Thymus (tissue), 11 donors: ENCODE data around the gene CNGA4. TPM values are rescaled to one million over a fixed set of nuclear protein-coding genes. Genes with fewer than 3 reads are reported as not detected.

Source experiments
- DNase-seq, 9 donors: peaks; one replicate each; pipeline ENCODE4 v3.0.0-alpha.2; 2013; ENCODE audit warnings: low spot score in 9 of 9, low read depth in 6 of 9, missing footprints in 1 of 9
- H3K27ac ChIP-seq, 2 donors: one replicate each; pipeline ENCODE4 v1.5.1; 2013; ENCODE audit warnings: control low read depth in 1 of 2, low read depth in 1 of 2, low read length in 1 of 2, mild to moderate bottlenecking in 1 of 2, moderate library complexity in 1 of 2
- H3K27me3 ChIP-seq, 2 donors: one replicate each; pipeline ENCODE4 v1.5.1; 2013; ENCODE audit warnings: low read length in 1 of 2; ENCODE audit not compliant: control insufficient read depth in 2 of 2, insufficient read depth in 1 of 2
- H3K36me3 ChIP-seq, 2 donors: one replicate each; pipeline ENCODE4 v1.5.1; 2013; ENCODE audit warnings: low read length in 1 of 2, mild to moderate bottlenecking in 1 of 2, moderate library complexity in 1 of 2; ENCODE audit not compliant: control insufficient read depth in 2 of 2, insufficient read depth in 2 of 2
- H3K4me1 ChIP-seq, 2 donors: one replicate each; pipeline ENCODE4 v1.5.1; 2013; ENCODE audit warnings: low read length in 2 of 2; ENCODE audit not compliant: control insufficient read depth in 2 of 2, insufficient read depth in 2 of 2
- H3K4me3 ChIP-seq, 2 donors: one replicate each; pipeline ENCODE4 v1.5.1; 2013; ENCODE audit warnings: low read length in 2 of 2, control low read depth in 1 of 2, mild to moderate bottlenecking in 1 of 2
- H3K9me3 ChIP-seq, 2 donors: one replicate each; pipeline ENCODE4 v1.5.1; 2013; ENCODE audit warnings: low read length in 1 of 2, mild to moderate bottlenecking in 1 of 2; ENCODE audit not compliant: control insufficient read depth in 2 of 2, insufficient read depth in 1 of 2
- WGBS: extraction: QIAGEN DNeasy Blood & Tissue Kit; methylation state at CpG from one replicate; pipeline ENCODE4 v1.1.7; 2013; 5-methylcytosine and 5-hydroxymethylcytosine counted together
- polyA plus RNA-seq: library from polyadenylated mRNA; stranded (reverse); fragments of 200-250 nt; gene quantifications from one replicate; pipeline ENCODE4 v1.2.3, GENCODE V29; 2013
- total RNA-seq: library from RNA; stranded (reverse); fragments of 120-200 nt; gene quantifications from one replicate; pipeline ENCODE4 v1.2.4, GENCODE V29; 2013
- donor health status: healthy.

The CNGA4 gene
- total and polyA plus RNA-seq, 2 donors: 0.05 to 0.27 TPM

- no peaks in the 10 kb centered on the region for H3K4me1 ChIP-seq
- H3K4me3 ChIP-seq: no peak overlapping the region
- no peak for DNase-seq
- H3K36me3 ChIP-seq: peaks cover 58 to 62% of the 10 kb centered on the region in 2 donors
- 98% methylated on average over 19 of the region's 19 CpGs for WGBS
- no peak overlapping the region for H3K27ac ChIP-seq
- H3K9me3 ChIP-seq: no peaks in the 10 kb centered on the region
- H3K27me3 ChIP-seq: no peaks in the 10 kb centered on the region
These were observed 21.2 kb upstream of the CNGA4 start for GRCh38 chr11:6217722-6218121.

- WGBS: 90% methylated on average over 2 of the region's 2 CpGs
- Histone ChIP-seq H3K36me3 (peaks cover 66 to 75% of the 10 kb centered on the region in 2 donors), H3K4me3 (no peak overlapping the region), H3K27ac (no peak overlapping the region), H3K27me3 (no peaks in the 10 kb centered on the region), H3K4me1 (no peaks in the 10 kb centered on the region), H3K9me3 (no peaks in the 10 kb centered on the region)
- DNase-seq: no peak
These were observed 19.5 kb upstream of the CNGA4 start for GRCh38 chr11:6219359-6219758.

- no peak overlapping the region for H3K27ac ChIP-seq
These were observed 15.0 kb upstream of the CNGA4 start for GRCh38 chr11:6223854-6224253.

GRCh38 chr11:6224421-6224820 lies 14.5 kb upstream of the CNGA4 start:
- Histone ChIP-seq H3K4me3 (no peak overlapping the region), H3K27ac (no peak overlapping the region), H3K27me3 (no peaks in the 10 kb centered on the region), H3K9me3 (no peaks in the 10 kb centered on the region), H3K36me3 (peaks cover 32 to 44% of the 10 kb centered on the region in 2 donors), H3K4me1 (no peaks in the 10 kb centered on the region)
- over 99% methylated on average over 3 of the region's 3 CpGs for WGBS
- DNase-seq: no peak

More at GRCh38 chr11:6223854-6224253, 15.0 kb upstream of the CNGA4 start:
- WGBS: 98% methylated on average over 17 of the region's 17 CpGs
- Histone ChIP-seq H3K4me3 (no peak overlapping the region), H3K27me3 (no peaks in the 10 kb centered on the region), H3K36me3 (peaks cover 34 to 48% of the 10 kb centered on the region in 2 donors), H3K4me1 (no peaks in the 10 kb centered on the region), H3K9me3 (no peaks in the 10 kb centered on the region)
- no peak for DNase-seq

- no peaks in the 10 kb centered on the region for H3K9me3 ChIP-seq
- H3K4me3 ChIP-seq: no peak overlapping the region
- no peak for DNase-seq
- H3K36me3 ChIP-seq: peaks cover 31 to 41% of the 10 kb centered on the region in 2 donors
- no peak overlapping the region for H3K27ac ChIP-seq
- no peaks in the 10 kb centered on the region for H3K27me3 ChIP-seq
- H3K4me1 ChIP-seq: peaks cover 2% of the 10 kb centered on the region in 2 donors
- 98% methylated on average over 1 of the region's 1 CpG for WGBS
These were observed 13.9 kb upstream of the CNGA4 start for GRCh38 chr11:6225024-6225423.

- peaks cover 3 to 4% of the 10 kb centered on the region in 2 donors for H3K4me1 ChIP-seq
- H3K36me3 ChIP-seq: peaks cover 27 to 36% of the 10 kb centered on the region in 2 donors
These were observed 13.0 kb upstream of the CNGA4 start for GRCh38 chr11:6225896-6226295.

GRCh38 chr11:6228520-6228919 lies 10.4 kb upstream of the CNGA4 start:
- Histone ChIP-seq H3K4me3 (no peak overlapping the region), H3K27me3 (no peaks in the 10 kb centered on the region), H3K27ac (no peak overlapping the region), H3K36me3 (peaks cover 9 to 10% of the 10 kb centered on the region in 2 donors), H3K9me3 (no peaks in the 10 kb centered on the region), H3K4me1 (peaks cover 3 to 4% of the 10 kb centered on the region in 2 donors)
- 76% methylated on average over 3 of the region's 3 CpGs for WGBS
- DNase-seq: no peak

More at GRCh38 chr11:6225896-6226295, 13.0 kb upstream of the CNGA4 start:
- WGBS: 61% methylated on average over 2 of the region's 2 CpGs
- Histone ChIP-seq H3K9me3 (no peaks in the 10 kb centered on the region), H3K27ac (no peak overlapping the region), H3K4me3 (no peak overlapping the region), H3K27me3 (no peaks in the 10 kb centered on the region)
- no peak for DNase-seq

- 26% methylated on average over 2 of the region's 2 CpGs for WGBS
- no peak overlapping the region for H3K27ac ChIP-seq
- H3K4me1 ChIP-seq: peaks cover 10 to 11% of the 10 kb centered on the region in 2 donors
- no peak overlapping the region for H3K4me3 ChIP-seq
- no peaks in the 10 kb centered on the region for H3K36me3 ChIP-seq
- no peaks in the 10 kb centered on the region for H3K27me3 ChIP-seq
- no peaks in the 10 kb centered on the region for H3K9me3 ChIP-seq
- peak in 1 of 9 donors; percentile 25 for DNase-seq
These were observed 9.0 kb upstream of the CNGA4 start for GRCh38 chr11:6229911-6230310.

- DNase-seq: no peak
- H3K27me3 ChIP-seq: no peaks in the 10 kb centered on the region
- H3K27ac ChIP-seq: no peak overlapping the region
- H3K4me3 ChIP-seq: no peak overlapping the region
- peaks cover 10 to 13% of the 10 kb centered on the region in 2 donors for H3K4me1 ChIP-seq
- no peaks in the 10 kb centered on the region for H3K36me3 ChIP-seq
- H3K9me3 ChIP-seq: no peaks in the 10 kb centered on the region
These were observed 6.0 kb upstream of the CNGA4 start for GRCh38 chr11:6232899-6233298.

- WGBS: 4% methylated on average over 10 of the region's 10 CpGs
These were observed 4.9 kb upstream of the CNGA4 start for GRCh38 chr11:6233984-6234386.

More at GRCh38 chr11:6233984-6234386, 4.9 kb upstream of the CNGA4 start:
- DNase-seq: no peak
- H3K4me3 ChIP-seq: peak overlapping the region; percentile 62 to 74
- no peaks in the 10 kb centered on the region for H3K36me3 ChIP-seq
- peak overlapping the region; percentile 38 to 67 for H3K27ac ChIP-seq
- no peaks in the 10 kb centered on the region for H3K27me3 ChIP-seq
- no peaks in the 10 kb centered on the region for H3K9me3 ChIP-seq
- H3K4me1 ChIP-seq: peaks cover 10 to 13% of the 10 kb centered on the region in 2 donors
